Karpas-422 (cell line): Measurements from ENCODE around the gene FBXO7. TPM values are rescaled to one million over a fixed set of nuclear protein-coding genes. Genes with fewer than 3 reads are reported as not detected.

ENCODE experiments used
- DNase-seq: peaks from one replicate; pipeline ENCODE4 v3.0.0-alpha.2; 2015
- H2AFZ ChIP-seq: fragments of 200-600 bp; sonication (generic); 2 replicates; pipeline ENCODE4 v1.6.1; 2014; ENCODE audit warnings: antibody characterized with exemption, low read length, mixed read lengths
- H3K27ac ChIP-seq: fragments of 200-600 bp; sonication (generic); 2 replicates; pipeline ENCODE4 v1.5.1; 2014; ENCODE audit warnings: mild to moderate bottlenecking, low read length, moderate library complexity
- H3K27me3 ChIP-seq: fragments of 200-600 bp; sonication (generic); 2 replicates; pipeline ENCODE4 v1.6.1; 2014; ENCODE audit warnings: low read length, mixed read lengths
- H3K36me3 ChIP-seq: fragments of 200-600 bp; sonication (generic); 2 replicates; pipeline ENCODE4 v1.6.1; 2014; ENCODE audit warnings: low read length, mixed read lengths; ENCODE audit not compliant: insufficient read depth
- H3K4me1 ChIP-seq: fragments of 200-600 bp; sonication (generic); 2 replicates; pipeline ENCODE4 v1.6.1; 2014; ENCODE audit warnings: mild to moderate bottlenecking, low read length, mixed read lengths
- H3K4me2 ChIP-seq: fragments of 200-600 bp; sonication (generic); 2 replicates; pipeline ENCODE4 v1.6.1; 2014; ENCODE audit warnings: low read length, low read depth, mild to moderate bottlenecking; ENCODE audit not compliant: poor library complexity, severe bottlenecking
- H3K4me3 ChIP-seq: fragments of 200-600 bp; sonication (generic); 2 replicates; pipeline ENCODE4 v1.5.1; 2014; ENCODE audit warnings: mild to moderate bottlenecking, antibody characterized with exemption, low read length, mixed read lengths
- H3K79me2 ChIP-seq: fragments of 200-600 bp; sonication (generic); 2 replicates; pipeline ENCODE4 v1.6.1; 2014; ENCODE audit warnings: mild to moderate bottlenecking, low read length, mixed read lengths
- H3K9ac ChIP-seq: fragments of 200-600 bp; sonication (generic); 2 replicates; pipeline ENCODE4 v1.6.0; 2014; ENCODE audit warnings: low read length
- H3K9me2 ChIP-seq: fragments of 200-600 bp; sonication (generic), shearing (Covaris generic); replicated peaks from 2 replicates; pipeline ENCODE4 v1.6.0; 2014; ENCODE audit warnings: mild to moderate bottlenecking, low read length, moderate library complexity; ENCODE audit not compliant: insufficient read depth
- H3K9me3 ChIP-seq: fragments of 300-700, 200-600 bp; sonication (generic); 2 replicates; pipeline ENCODE4 v1.6.1; 2014; ENCODE audit warnings: low read length, mixed read lengths
- H4K20me1 ChIP-seq: fragments of 200-600 bp; sonication (generic); 2 replicates; pipeline ENCODE4 v1.6.1; 2014; ENCODE audit warnings: mild to moderate bottlenecking, antibody characterized with exemption, low read length, low read depth; ENCODE audit not compliant: insufficient read depth
- total RNA-seq: library from RNA; depleted of rRNA; stranded (reverse); fragments of >200 nt; shearing (Covaris generic); gene quantifications from 2 replicates; pipeline ENCODE4 v1.2.3, GENCODE V29; 2014; ENCODE audit warnings: low replicate concordance; rRNA removed

FBXO7 gene
- total RNA-seq, 1 experiment from 2014 or later = 110 TPM

- H3K9me2 ChIP-seq = no peaks in the 10 kb centered on the region
- DNase-seq = no peak
- no peak overlapping the region for H3K9ac ChIP-seq
Observed at GRCh38 chr22:32544953-32545558, 70.4 kb downstream of the FBXO7 start.

DNA sequence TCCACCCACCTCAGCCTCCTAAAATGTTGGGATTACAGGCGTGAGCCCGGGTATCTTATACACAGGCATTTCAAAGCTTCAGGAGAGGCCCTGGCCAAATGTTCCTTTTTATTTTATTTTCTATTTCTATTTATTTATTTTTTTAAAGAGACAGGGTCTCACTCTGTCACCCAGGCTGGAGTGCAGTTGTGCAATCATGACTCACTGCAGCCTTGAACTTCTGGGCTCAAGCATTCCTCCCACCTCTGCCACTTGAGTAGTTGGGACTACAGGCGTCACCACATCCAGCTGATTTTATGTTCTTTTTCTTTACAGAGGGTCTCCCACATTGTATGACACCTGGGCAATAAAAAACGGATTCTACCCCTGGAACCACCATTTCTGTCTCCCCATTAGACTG lies 71.2 kb downstream of the FBXO7 start:
- no peak overlapping the region for H3K9ac ChIP-seq
- H3K4me2 ChIP-seq = no peak overlapping the region

More at GRCh38 chr22:32544953-32545558, 70.4 kb downstream of the FBXO7 start:
- no peak overlapping the region for H3K4me3 ChIP-seq
- H3K79me2 ChIP-seq = no peaks in the 10 kb centered on the region
- no peaks in the 10 kb centered on the region for H3K9me3 ChIP-seq
- H2AFZ ChIP-seq = no peak overlapping the region
- H4K20me1 ChIP-seq = no peaks in the 10 kb centered on the region
- no peaks in the 10 kb centered on the region for H3K36me3 ChIP-seq
- H3K27me3 ChIP-seq = no peaks in the 10 kb centered on the region
- no peak overlapping the region for H3K4me2 ChIP-seq
- no peak overlapping the region for H3K27ac ChIP-seq
- H3K4me1 ChIP-seq = no peaks in the 10 kb centered on the region

DNA sequence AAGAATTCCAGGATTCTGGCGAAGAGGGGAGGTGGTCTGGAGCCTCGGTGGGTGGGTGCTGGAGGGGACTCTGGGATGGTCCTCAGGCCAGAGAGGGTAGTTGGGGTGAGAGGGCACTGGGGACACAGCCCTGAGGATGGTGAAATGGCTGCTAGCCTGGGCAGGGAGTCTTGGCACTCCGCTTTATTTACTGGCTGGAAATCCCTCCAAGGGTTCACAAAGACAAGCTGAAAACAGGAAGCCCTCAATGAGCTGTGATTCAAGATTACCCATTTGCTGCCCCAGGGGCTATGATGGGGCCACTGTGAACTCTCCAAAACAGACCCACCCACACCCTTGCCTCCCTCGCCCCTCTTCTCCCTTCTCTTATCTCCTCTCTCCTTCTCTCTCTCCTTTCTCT lies 71.9 kb downstream of the FBXO7 start:
- Histone ChIP-seq H3K4me2 (no peak overlapping the region), H3K9ac (no peak overlapping the region), H3K36me3 (no peaks in the 10 kb centered on the region), H3K4me3 (no peak overlapping the region), H3K79me2 (no peaks in the 10 kb centered on the region), H3K9me2 (no peaks in the 10 kb centered on the region), H3K9me3 (no peaks in the 10 kb centered on the region), H3K4me1 (no peaks in the 10 kb centered on the region), H3K27ac (no peak overlapping the region), H2AFZ (no peak overlapping the region), H4K20me1 (no peaks in the 10 kb centered on the region), H3K27me3 (no peaks in the 10 kb centered on the region)
- no peak for DNase-seq

More for the DNA sequence above, 71.2 kb downstream of the FBXO7 start:
- Histone ChIP-seq H3K27ac (no peak overlapping the region), H3K4me3 (no peak overlapping the region), H3K9me2 (no peaks in the 10 kb centered on the region), H3K27me3 (no peaks in the 10 kb centered on the region), H4K20me1 (no peaks in the 10 kb centered on the region), H3K36me3 (no peaks in the 10 kb centered on the region), H3K79me2 (no peaks in the 10 kb centered on the region), H3K4me1 (no peaks in the 10 kb centered on the region), H2AFZ (no peak overlapping the region), H3K9me3 (no peaks in the 10 kb centered on the region)
- no peak for DNase-seq

GRCh38 chr22:32546935-32547334 lies 72.3 kb downstream of the FBXO7 start:
- Histone ChIP-seq H3K36me3 (no peaks in the 10 kb centered on the region), H3K4me3 (no peak overlapping the region), H2AFZ (no peak overlapping the region), H3K79me2 (no peaks in the 10 kb centered on the region), H3K27me3 (no peaks in the 10 kb centered on the region), H3K4me1 (no peaks in the 10 kb centered on the region), H3K9me2 (no peaks in the 10 kb centered on the region), H3K27ac (no peak overlapping the region), H3K9ac (no peak overlapping the region), H3K4me2 (no peak overlapping the region), H4K20me1 (no peaks in the 10 kb centered on the region), H3K9me3 (no peaks in the 10 kb centered on the region)
- DNase-seq = no peak

GRCh38 chr22:32548039-32548438 lies 73.4 kb downstream of the FBXO7 start:
- Histone ChIP-seq H3K9ac (no peak overlapping the region), H2AFZ (no peak overlapping the region), H3K4me3 (no peak overlapping the region), H3K27ac (no peak overlapping the region), H3K79me2 (no peaks in the 10 kb centered on the region), H3K4me1 (no peaks in the 10 kb centered on the region), H3K4me2 (no peak overlapping the region), H3K27me3 (no peaks in the 10 kb centered on the region), H3K9me2 (no peaks in the 10 kb centered on the region), H3K36me3 (no peaks in the 10 kb centered on the region), H3K9me3 (no peaks in the 10 kb centered on the region), H4K20me1 (no peaks in the 10 kb centered on the region)
- DNase-seq = no peak

Other genes with a start within 250 kb of the FBXO7 start
- not detected in 2 replicates for gene SLC5A4, start 219.5 kb upstream of the FBXO7 start, total RNA-seq
- not detected in 2 replicates for gene RFPL3, start 116.9 kb upstream of the FBXO7 start, total RNA-seq
- 39.8 and 63.4 TPM in 2 replicates for gene RTCB, start 62.6 kb upstream of the FBXO7 start, total RNA-seq
- not detected in 2 replicates for gene BPIFC, start 10.4 kb upstream of the FBXO7 start, total RNA-seq